Measurements from ENCODE around the gene PRTG. TPM values are rescaled to one million over a fixed set of nuclear protein-coding genes. Genes with fewer than 3 reads are reported as not detected.

The PRTG gene
- total and polyA plus RNA-seq, 2 donors, result 0.68 to 16.2 TPM

GRCh38 chr15:55659481-55659880 lies 83.5 kb downstream of the PRTG start:
- H3K36me3 ChIP-seq (ENCODE audit: insufficient read depth), result no peaks in the 10 kb centered on the region
- no peak overlapping the region for H3K27ac ChIP-seq (ENCODE audit: low read depth)
- DNase-seq (ENCODE audit: extremely low spot score), result no peak
- 91% methylated on average over 11 of the region's 11 CpGs for WGBS
- no peaks in the 10 kb centered on the region for H3K4me1 ChIP-seq (ENCODE audit: insufficient read depth)
- H3K4me3 ChIP-seq (ENCODE audit: low read depth, low read length), result no peak overlapping the region

DNA sequence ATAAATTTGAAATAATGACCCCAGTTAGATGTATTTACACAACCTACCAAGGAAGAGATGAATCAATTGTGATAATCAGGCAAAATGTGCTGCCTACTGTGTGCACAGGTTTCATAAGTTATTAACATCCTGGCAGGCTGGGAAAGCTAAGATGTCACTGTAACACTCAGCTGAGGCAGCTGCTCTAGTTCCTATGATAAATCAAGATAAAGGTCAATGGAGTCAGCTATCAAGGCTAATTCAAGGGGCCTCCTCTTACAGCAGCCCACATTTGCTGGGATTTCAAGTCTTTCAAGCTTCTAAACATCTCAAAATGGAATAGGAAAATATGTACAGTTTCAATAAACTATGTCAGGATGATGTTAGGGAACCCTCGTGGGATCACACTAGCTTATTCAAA lies 84.1 kb downstream of the PRTG start:
- H3K36me3 ChIP-seq (ENCODE audit: insufficient read depth), result no peaks in the 10 kb centered on the region
- no peaks in the 10 kb centered on the region for H3K4me1 ChIP-seq (ENCODE audit: insufficient read depth)
- 67% methylated on average over 1 of the region's 1 CpG for WGBS
- no peak for DNase-seq (ENCODE audit: extremely low spot score)
- no peak overlapping the region for H3K4me3 ChIP-seq (ENCODE audit: low read depth, low read length)
- no peak overlapping the region for H3K27ac ChIP-seq (ENCODE audit: low read depth)

- H3K36me3 ChIP-seq (ENCODE audit: insufficient read depth), result peaks cover 1% of the 10 kb centered on the region
- WGBS, result 34% methylated on average over 4 of the region's 4 CpGs
- no peaks in the 10 kb centered on the region for H3K4me1 ChIP-seq (ENCODE audit: insufficient read depth)
- no peak for DNase-seq (ENCODE audit: extremely low spot score)
- H3K27ac ChIP-seq (ENCODE audit: low read depth), result no peak overlapping the region
- H3K4me3 ChIP-seq (ENCODE audit: low read depth, low read length), result no peak overlapping the region
These were observed 88.4 kb downstream of the PRTG start for GRCh38 chr15:55654561-55655031.

GRCh38 chr15:55652909-55653495 lies 90.0 kb downstream of the PRTG start:
- 96% methylated on average over 3 of the region's 3 CpGs for WGBS
- H3K27ac ChIP-seq (ENCODE audit: low read depth), result no peak overlapping the region
- H3K36me3 ChIP-seq (ENCODE audit: insufficient read depth), result peaks cover 1% of the 10 kb centered on the region
- H3K4me1 ChIP-seq (ENCODE audit: insufficient read depth), result no peaks in the 10 kb centered on the region
- no peak for DNase-seq (ENCODE audit: extremely low spot score)
- H3K4me3 ChIP-seq (ENCODE audit: low read depth, low read length), result no peak overlapping the region

DNA sequence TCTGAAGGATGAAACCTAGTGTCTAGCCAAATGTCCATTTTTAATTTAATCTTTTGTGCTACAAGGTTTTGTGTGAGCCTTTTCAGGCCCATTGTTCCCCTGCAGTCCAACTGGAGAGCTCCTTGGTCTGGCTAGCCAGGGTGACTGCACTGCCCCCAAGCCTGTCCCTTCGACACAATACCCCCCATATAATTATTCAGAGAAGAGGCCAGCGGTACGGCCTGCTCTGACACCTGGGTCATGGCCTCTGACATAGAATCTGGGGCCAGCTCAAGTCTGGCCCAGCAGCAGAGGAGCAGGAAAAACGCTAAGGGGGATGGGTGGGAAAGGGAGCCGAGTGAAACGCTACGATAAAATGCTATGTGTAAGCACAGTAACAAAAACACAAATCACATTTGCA lies 90.6 kb downstream of the PRTG start:
- Histone ChIP-seq H3K4me3 (ENCODE audit: low read depth, low read length) (no peak overlapping the region), H3K27ac (ENCODE audit: low read depth) (no peak overlapping the region), H3K4me1 (ENCODE audit: insufficient read depth) (no peaks in the 10 kb centered on the region), H3K36me3 (ENCODE audit: insufficient read depth) (peaks cover 1% of the 10 kb centered on the region)
- WGBS, result 70% methylated on average over 7 of the region's 7 CpGs
- no peak for DNase-seq (ENCODE audit: extremely low spot score)

- 86% methylated on average over 1 of the region's 1 CpG for WGBS
- H3K27ac ChIP-seq (ENCODE audit: low read depth), result no peak overlapping the region
- H3K36me3 ChIP-seq (ENCODE audit: insufficient read depth), result peaks cover 1% of the 10 kb centered on the region
- H3K4me3 ChIP-seq (ENCODE audit: low read depth, low read length), result no peak overlapping the region
- H3K4me1 ChIP-seq (ENCODE audit: insufficient read depth), result no peaks in the 10 kb centered on the region
- DNase-seq (ENCODE audit: extremely low spot score), result no peak
These were observed 93.9 kb downstream of the PRTG start for GRCh38 chr15:55649058-55649423.

DNA sequence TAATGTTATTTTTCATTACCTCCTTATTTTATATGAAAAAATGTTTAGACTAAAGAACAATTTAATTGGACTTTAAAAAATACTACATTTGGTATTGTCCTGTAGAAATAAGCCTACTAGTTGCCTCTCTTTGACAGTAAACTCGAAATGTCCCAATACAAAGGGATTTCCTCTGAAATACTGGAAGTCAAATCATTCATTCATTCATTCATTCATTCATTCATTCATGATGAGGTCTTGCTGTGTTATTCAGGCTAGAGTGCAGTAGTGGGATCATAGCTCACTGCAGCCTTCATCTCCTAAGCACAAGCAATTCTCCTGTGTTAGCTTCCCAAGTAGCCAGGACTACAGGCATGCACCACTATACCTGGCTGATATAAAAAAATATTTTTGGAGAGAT lies 104.2 kb downstream of the PRTG start:
- H3K4me3 ChIP-seq (ENCODE audit: low read depth, low read length), result no peak overlapping the region
- no peak for DNase-seq (ENCODE audit: extremely low spot score)
- 93% methylated on average over 1 of the region's 1 CpG for WGBS
- H3K4me1 ChIP-seq (ENCODE audit: insufficient read depth), result no peaks in the 10 kb centered on the region
- no peak overlapping the region for H3K27ac ChIP-seq (ENCODE audit: low read depth)
- no peaks in the 10 kb centered on the region for H3K36me3 ChIP-seq (ENCODE audit: insufficient read depth)

DNA sequence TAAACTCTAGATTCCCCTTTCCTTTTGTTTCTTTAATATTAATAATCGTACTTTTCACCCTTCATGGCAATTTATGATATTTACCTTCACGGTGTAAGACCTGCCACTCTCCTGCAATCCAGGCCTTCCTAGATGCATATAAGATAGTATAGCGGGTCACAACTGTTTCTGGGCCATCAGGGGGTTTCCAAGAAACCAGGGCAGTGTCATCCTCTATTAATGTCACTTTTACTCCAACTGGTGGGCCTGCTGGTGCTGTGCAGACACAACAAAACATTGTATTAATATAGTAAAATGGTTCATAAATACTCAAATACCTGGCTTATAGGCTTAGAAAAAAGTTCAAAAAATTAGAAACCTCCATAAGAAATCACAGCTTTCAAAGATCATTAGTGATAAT lies 105.9 kb downstream of the PRTG start:
- no peak for DNase-seq (ENCODE audit: extremely low spot score)
- no peaks in the 10 kb centered on the region for H3K36me3 ChIP-seq (ENCODE audit: insufficient read depth)
- 95% methylated on average over 3 of the region's 3 CpGs for WGBS
- no peak overlapping the region for H3K4me3 ChIP-seq (ENCODE audit: low read depth, low read length)
- no peaks in the 10 kb centered on the region for H3K4me1 ChIP-seq (ENCODE audit: insufficient read depth)
- no peak overlapping the region for H3K27ac ChIP-seq (ENCODE audit: low read depth)

- H3K4me1 ChIP-seq (ENCODE audit: insufficient read depth), result no peaks in the 10 kb centered on the region
- H3K4me3 ChIP-seq (ENCODE audit: low read depth, low read length), result no peak overlapping the region
- 91% methylated on average over 1 of the region's 1 CpG for WGBS
- DNase-seq (ENCODE audit: extremely low spot score), result no peak
- H3K36me3 ChIP-seq (ENCODE audit: insufficient read depth), result no peaks in the 10 kb centered on the region
- H3K27ac ChIP-seq (ENCODE audit: low read depth), result no peak overlapping the region
These were observed 109.2 kb downstream of the PRTG start for GRCh38 chr15:55633731-55634130.

GRCh38 chr15:55632434-55632833 lies 110.5 kb downstream of the PRTG start:
- H3K27ac ChIP-seq (ENCODE audit: low read depth), result no peak overlapping the region
- no peaks in the 10 kb centered on the region for H3K36me3 ChIP-seq (ENCODE audit: insufficient read depth)
- no peak for DNase-seq (ENCODE audit: extremely low spot score)
- H3K4me3 ChIP-seq (ENCODE audit: low read depth, low read length), result no peak overlapping the region
- no peaks in the 10 kb centered on the region for H3K4me1 ChIP-seq (ENCODE audit: insufficient read depth)
- 92% methylated on average over 2 of the region's 2 CpGs for WGBS

DNA sequence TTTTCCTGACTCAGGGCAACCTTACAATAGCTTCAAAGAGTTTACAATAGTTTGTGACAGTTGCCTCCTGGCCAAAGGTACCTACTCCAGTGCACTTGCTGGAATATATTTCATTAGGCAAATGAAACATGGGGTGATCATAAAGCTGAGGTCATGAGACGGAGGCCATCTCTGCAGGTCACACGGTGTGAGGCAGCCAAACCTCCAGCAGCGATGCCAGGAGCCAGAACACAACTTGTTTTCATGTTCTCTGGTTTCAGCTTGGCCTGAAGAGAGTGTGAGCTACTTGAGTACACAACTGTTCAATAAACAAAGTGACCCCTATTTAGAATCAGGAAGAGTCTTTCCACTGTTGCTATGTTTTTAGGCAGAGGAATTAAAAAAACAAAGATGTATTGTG lies 112.1 kb downstream of the PRTG start:
- Histone ChIP-seq H3K27ac (ENCODE audit: low read depth) (no peak overlapping the region), H3K4me1 (ENCODE audit: insufficient read depth) (no peaks in the 10 kb centered on the region), H3K4me3 (ENCODE audit: low read depth, low read length) (no peak overlapping the region), H3K36me3 (ENCODE audit: insufficient read depth) (no peaks in the 10 kb centered on the region)
- 73% methylated on average over 3 of the region's 3 CpGs for WGBS
- DNase-seq (ENCODE audit: extremely low spot score), result no peak

- no peak for DNase-seq (ENCODE audit: extremely low spot score)
- Histone ChIP-seq H3K4me3 (ENCODE audit: low read depth, low read length) (no peak overlapping the region), H3K36me3 (ENCODE audit: insufficient read depth) (no peaks in the 10 kb centered on the region), H3K4me1 (ENCODE audit: insufficient read depth) (no peaks in the 10 kb centered on the region), H3K27ac (ENCODE audit: low read depth) (no peak overlapping the region)
- WGBS, result 94% methylated on average over 2 of the region's 2 CpGs
These were observed 114.6 kb downstream of the PRTG start for GRCh38 chr15:55628369-55628730.

DNA sequence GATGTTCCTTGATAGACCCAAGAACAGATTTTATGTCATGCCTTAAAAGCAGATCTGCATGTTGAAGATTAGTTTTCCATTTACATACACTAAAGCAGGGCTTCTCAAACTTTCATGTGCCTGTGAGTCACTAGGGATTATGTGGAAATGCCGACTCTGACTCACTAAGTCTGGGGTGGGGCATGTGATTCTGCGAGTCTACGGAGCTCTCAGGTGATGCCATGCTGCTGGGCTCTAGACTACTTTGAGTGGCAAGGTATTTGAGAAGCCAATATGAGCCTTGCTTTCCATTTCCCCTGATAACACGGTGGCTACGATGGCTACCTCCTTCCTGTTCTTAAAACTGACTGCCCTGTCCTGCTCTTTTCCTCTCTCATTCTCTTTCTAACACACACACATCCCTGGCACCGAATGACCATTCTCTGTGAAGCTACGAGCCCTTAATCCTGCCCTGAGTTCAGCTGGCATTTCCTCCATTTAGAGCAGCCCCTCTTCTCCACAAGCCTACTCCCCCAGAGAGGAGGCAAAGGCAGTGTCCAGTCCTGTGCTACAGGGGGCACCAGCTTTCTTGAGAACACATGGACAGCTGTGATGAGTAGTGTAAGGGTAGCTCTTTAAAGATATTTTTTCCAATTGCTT lies 115.1 kb downstream of the PRTG start:
- H3K36me3 ChIP-seq (ENCODE audit: insufficient read depth), result no peaks in the 10 kb centered on the region
- H3K27ac ChIP-seq (ENCODE audit: low read depth), result no peak overlapping the region
- DNase-seq (ENCODE audit: extremely low spot score), result no peak
- 55% methylated on average over 7 of the region's 7 CpGs for WGBS
- no peaks in the 10 kb centered on the region for H3K4me1 ChIP-seq (ENCODE audit: insufficient read depth)
- H3K4me3 ChIP-seq (ENCODE audit: low read depth, low read length), result no peak overlapping the region

- DNase-seq (ENCODE audit: extremely low spot score), result no peak
- Histone ChIP-seq H3K4me3 (ENCODE audit: low read depth, low read length) (no peak overlapping the region), H3K27ac (ENCODE audit: low read depth) (no peak overlapping the region), H3K36me3 (ENCODE audit: insufficient read depth) (no peaks in the 10 kb centered on the region), H3K4me1 (ENCODE audit: insufficient read depth) (no peaks in the 10 kb centered on the region)
- 82% methylated on average over 6 of the region's 6 CpGs for WGBS
These were observed 123.2 kb downstream of the PRTG start for GRCh38 chr15:55619783-55620182.

DNA sequence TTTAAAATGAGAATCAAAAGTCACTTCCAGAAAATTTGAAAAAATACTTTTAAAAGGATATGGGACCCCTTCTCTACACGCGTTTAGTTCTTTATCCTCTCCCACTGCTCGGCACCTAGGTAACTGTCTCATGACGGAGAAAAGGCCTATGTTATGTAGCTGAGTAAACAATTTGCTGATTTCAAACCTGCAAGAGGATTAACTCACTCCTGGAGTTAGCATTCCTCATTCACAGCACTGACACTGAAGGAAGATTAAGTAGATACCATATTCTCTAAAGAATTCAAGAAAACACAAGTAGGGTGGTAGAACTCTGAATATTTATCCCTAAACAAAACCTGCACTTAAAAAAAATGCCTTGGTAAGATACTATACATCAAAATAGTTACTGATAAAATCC lies 124.6 kb downstream of the PRTG start:
- Histone ChIP-seq H3K27ac (ENCODE audit: low read depth) (no peak overlapping the region), H3K36me3 (ENCODE audit: insufficient read depth) (no peaks in the 10 kb centered on the region), H3K4me1 (ENCODE audit: insufficient read depth) (no peaks in the 10 kb centered on the region), H3K4me3 (ENCODE audit: low read depth, low read length) (no peak overlapping the region)
- 72% methylated on average over 4 of the region's 4 CpGs for WGBS
- DNase-seq (ENCODE audit: extremely low spot score), result no peak

All from urinary bladder (tissue), 4 donors.